ENCODE results near the gene KCNQ1OT1.

GRCh38 chr11:2683806-2684205, 16.0 kb downstream of the KCNQ1OT1 start:
- TF ChIP-seq, protein P1, sequence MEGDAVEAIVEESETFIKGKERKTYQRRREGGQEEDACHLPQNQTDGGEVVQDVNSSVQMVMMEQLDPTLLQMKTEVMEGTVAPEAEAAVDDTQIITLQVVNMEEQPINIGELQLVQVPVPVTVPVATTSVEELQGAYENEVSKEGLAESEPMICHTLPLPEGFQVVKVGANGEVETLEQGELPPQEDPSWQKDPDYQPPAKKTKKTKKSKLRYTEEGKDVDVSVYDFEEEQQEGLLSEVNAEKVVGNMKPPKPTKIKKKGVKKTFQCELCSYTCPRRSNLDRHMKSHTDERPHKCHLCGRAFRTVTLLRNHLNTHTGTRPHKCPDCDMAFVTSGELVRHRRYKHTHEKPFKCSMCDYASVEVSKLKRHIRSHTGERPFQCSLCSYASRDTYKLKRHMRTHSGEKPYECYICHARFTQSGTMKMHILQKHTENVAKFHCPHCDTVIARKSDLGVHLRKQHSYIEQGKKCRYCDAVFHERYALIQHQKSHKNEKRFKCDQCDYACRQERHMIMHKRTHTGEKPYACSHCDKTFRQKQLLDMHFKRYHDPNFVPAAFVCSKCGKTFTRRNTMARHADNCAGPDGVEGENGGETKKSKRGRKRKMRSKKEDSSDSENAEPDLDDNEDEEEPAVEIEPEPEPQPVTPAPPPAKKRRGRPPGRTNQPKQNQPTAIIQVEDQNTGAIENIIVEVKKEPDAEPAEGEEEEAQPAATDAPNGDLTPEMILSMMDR (IDR thresholded peaks at IDR 0.05) = no peak
- TF ChIP-seq MXI1 (IDR thresholded peaks at IDR 0.05; ENCODE audit: low read depth, low read length) = no peak
- TF ChIP-seq SIN3A (IDR thresholded peaks at IDR 0.05; ENCODE audit: borderline replicate concordance, low read depth, low read length) = no peak

Measured in SK-N-SH (cell line).